Erythroblast (primary cell): Measurements from ENCODE around the gene NETO2.

Source experiments
- DNase-seq, 2 experiments: peaks; one replicate each; lab custom pipeline; 2025; lab: John Stamatoyannopoulos, UW
- GATA1 ChIP-seq: IDR thresholded peaks from 2 replicates; pipeline ENCODE4 v1.6.1; 2011; ENCODE audit warnings: low read depth, mild to moderate bottlenecking, control low read depth, low read length, moderate library complexity
- POLR2A ChIP-seq: IDR thresholded peaks from 2 replicates; pipeline ENCODE4 v1.6.1; 2011; ENCODE audit warnings: mild to moderate bottlenecking, low read length

Gene NETO2

DNA sequence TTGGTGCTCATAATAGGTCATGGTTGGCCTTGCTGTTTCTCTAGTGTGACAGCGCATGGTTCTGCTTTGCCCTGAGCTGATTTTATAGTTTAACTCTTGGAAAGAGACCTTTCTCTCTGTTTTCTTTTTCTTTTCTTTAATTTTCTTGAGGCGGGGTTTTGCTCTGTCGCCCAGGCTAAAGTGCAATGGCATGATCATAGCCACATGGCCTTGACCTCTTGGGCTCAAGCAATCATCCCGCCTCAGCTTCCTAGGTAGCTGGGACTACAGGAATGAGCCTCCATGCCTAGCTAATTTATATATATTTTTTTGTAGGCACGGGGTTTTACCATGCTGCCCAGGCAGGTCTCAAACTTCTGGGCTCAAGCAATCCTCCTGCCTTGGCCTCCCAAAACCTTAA lies 89.8 kb downstream of the NETO2 start:
- DNase-seq, result no peak
- TF ChIP-seq POLR2A (no peak), GATA1 (no peak)

DNA sequence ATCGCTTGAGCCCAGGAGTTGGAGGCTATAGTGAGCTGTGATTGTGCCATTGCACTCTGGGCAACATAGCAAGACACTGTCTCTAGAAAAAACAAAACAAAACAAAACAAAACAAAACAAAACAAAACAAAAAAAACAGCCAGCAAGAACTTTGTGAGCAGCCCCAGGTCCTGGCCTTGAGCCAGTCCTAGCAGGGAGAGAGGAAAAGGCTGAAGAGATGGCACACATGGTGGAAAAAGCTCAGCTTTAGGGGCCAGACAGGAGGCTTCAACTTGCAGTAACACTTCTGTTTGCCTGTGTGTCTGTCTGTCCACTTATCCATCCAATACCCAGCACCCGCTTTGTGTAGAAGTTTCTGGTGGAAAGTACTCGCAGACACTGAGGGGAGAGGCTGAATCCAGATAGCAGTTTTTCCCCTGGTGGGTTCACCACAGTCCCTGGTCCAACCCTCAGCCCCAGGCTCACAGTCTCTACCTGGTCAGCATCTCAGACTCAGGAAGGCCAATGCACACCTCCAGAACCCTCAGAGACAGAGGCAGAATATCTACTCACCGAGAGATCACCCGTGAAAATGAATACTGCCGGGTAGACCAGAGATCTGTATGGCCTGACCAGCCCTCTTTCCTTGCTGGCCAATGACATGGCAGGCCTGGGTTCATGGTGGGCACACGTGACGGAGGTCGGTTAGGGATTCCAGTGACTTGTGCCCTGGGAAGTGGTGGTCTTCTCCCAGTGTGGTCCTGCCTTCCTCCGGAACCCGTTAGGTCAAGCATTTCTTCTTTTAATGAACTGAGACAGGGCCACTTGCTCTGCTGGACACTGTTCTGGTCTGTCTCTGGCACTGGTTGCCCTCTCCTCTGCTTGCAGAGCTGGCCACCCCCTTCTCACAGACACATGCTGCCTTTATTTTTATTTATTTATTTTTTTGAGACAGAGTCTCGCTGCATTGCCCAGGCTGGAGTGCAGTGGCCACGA lies 90.8 kb downstream of the NETO2 start:
- no peak for TF ChIP-seq POLR2A
- TF ChIP-seq GATA1, result no peak
- no peak for DNase-seq

- DNase-seq, result no peak
- TF ChIP-seq POLR2A, result no peak
- no peak for TF ChIP-seq GATA1
Observed at GRCh38 chr16:47051031-47051430, 92.7 kb downstream of the NETO2 start.

DNA sequence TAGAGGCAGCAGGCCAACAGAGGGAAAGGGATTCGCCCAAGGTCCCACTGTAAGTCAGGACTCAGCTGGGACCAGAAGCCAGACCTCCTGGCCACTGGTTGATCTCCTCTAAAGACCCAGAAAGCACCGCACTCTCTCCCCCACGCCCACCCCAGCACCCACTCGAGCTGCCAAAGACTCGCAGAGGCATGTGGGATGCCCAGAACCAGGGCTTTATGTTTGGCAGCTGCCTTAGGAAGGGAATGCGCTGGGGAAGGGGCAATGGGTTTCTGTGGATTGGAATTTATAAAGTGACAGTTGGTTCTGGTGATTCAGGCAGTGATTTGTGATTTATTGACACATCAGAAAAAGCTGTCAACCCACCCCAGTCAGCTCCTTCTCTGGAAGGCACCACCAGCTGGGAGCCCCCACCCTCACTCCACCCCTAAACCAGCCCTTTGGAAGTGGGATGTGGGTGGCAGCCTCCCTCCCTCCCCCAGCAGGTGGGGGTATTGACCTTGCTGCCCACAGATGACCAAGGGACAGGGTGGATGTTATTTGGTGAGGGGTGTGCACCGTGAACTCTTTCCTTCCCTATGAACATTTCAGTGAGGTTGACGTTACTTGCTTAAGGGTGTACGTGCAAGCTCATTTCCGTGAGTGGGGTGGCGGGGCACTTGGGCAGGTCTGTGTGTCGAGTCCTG lies 93.7 kb downstream of the NETO2 start:
- TF ChIP-seq GATA1 (no peak), POLR2A (no peak)
- no peak for DNase-seq

DNA sequence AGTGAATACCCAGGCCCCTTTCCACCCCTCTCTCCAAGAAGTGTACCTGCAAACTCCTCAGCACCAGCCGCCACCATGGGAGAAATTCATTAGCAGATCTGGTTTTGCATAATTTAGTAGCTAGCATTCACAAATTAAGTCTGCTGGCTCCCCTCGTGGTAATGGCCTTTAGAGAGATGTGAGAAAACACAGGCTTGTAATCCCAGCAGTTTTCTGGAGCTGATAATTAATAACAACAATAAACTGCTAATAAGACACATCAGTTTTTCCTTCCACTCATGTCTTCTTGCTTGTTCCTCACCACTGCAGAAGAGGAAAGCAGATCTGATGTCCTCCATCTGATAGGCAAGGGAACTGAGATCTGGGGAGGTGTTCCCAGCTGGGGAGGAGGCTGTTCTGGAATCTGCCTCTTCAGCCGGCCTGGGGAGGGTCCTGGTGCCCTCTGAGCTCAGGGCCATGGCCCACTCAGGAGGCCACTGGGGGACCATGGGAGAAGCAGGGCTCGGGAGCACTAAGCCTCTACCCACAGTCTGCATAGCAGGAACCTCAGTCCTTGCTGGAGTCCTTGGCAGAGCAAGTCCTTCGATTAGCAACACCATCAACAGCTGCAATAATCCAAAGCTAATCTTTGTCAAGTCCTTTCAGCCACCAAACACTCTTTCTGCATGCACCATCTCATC lies 96.1 kb downstream of the NETO2 start:
- DNase-seq, result no peak
- no peak for TF ChIP-seq GATA1
- TF ChIP-seq POLR2A, result no peak

GRCh38 chr16:47046726-47047523 lies 96.8 kb downstream of the NETO2 start:
- TF ChIP-seq POLR2A (no peak), GATA1 (no peak)
- no peak for DNase-seq

DNA sequence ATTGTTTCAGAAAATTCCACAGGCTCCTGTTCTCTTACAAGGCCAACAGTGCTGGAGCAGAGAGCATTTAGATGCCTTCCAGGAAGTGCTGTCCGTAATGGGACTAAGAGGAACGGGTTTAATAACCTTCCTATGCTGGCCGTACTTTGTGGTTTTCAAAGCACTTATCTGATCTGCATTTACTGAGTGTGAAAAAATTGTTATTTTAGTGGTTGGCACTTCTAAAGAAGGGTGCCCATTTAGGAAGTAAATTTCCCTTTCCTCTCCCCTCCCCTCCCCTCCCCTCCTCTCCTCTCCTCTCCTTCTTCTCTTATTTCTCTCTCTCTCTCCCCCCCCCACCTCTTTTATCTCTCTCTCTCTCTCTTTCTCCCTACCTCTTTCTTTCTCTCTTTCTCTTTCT lies 98.3 kb downstream of the NETO2 start:
- TF ChIP-seq GATA1, result no peak
- no peak for TF ChIP-seq POLR2A
- DNase-seq, result no peak

DNA sequence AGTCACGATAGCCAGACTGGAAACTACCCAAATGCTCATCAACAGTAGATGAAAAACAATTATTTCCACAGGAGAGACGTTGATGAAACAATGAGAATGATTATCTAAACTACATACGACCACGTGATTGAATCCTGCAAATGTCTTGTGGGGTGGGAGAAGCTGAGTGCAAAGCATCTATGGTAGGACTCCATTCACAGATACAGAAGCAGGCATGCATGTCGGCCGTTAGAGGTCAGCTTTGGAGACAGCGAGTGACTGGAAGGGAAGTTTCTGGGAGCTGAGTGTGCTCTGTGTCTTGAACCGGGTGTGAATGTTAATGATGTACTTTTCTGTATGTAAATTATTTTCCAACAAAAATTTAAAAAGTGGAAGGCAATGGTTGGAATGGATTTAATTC lies 98.7 kb downstream of the NETO2 start:
- TF ChIP-seq GATA1, result no peak
- TF ChIP-seq POLR2A, result no peak
- DNase-seq, result no peak

DNA sequence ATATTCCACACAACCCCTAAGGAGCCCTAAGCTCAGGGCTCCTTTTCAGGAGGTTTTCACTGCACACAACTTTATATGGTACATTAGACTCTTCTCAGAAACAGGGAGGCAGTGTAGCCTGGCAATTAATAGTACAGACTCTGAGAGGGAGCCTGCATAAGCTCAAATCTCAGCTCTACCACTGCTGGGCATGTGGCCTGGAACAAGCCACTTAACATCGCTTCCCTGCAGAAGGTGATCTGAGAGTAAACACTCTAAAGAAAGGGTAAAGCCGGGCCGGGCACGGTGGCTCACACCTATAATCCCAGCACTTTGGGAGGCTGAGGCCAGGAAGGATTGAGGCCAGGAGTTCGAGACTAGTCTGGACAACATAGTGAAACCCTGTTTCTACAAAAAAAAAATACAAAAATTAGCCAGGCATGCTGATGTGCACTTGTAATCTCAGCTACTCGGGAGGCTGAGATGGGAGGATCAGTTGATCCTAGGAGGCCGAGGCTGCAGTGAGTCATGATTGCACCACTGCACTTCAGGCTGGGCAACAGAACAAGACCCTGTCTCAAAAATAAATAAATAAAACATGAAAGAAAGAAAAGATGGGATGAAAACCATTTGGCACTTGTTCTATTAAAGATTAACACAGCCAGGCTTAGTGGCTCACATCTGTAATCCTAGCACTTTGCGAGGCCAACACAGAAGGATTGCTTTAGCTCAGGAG lies 99.6 kb downstream of the NETO2 start:
- no peak for TF ChIP-seq GATA1
- TF ChIP-seq POLR2A, result no peak
- no peak for DNase-seq

DNA sequence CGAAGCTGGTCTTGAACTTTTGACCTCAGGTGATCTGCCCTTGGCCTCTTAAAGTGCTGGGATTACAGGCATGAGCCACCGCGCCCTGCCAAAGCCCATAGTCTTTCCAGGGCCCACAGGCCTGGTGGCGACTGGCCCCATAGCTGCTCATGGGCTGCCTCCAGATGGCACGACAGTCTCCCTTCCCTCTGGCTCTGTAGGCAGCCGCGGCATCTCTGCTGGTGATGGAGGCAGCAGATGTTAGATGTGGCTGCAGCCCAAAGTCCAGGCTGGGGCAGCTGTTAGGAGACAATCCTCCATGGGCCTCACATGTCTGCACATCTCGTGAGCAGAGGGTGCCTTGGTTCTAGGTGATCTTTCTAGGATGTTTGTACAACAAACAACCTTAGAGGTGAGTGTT lies 100.5 kb downstream of the NETO2 start:
- no peak for DNase-seq
- TF ChIP-seq POLR2A, result no peak
- no peak for TF ChIP-seq GATA1

DNA sequence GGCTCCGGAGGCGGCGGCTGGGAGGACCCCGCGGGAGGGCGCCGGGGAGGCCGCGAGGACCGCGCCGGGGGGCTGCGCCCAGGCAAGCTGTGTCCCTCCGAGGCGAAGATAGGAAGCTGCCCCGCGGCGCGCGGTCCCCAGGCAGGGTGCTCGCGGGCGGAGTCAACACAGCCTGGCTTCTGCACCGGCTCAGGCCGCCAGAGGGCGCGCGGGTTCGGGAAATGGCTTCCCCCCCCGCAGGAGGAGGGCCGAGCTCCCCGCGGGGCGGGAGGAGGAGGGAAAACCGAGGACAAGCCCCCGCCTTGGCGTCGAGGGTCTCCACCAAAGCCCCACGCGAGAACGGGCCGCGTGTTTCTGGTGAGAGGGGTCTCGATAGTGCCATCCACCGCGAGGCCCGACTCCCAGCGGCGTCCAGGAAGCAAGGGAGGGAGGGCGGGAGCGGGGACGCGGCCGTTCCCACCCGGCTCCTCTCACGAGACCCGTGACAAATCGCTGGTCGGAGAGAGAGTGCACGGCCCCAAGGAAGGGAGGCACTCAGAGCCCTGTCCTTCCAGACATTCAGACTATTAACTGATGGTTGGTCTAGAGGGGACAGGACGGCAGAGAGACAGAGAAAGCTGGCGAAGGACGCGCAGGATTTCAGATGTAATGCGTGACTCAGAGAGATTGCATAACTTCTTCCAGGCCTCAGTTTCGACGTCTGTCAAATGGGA lies 105.8 kb downstream of the NETO2 start:
- peak; percentile 75 to 86 for DNase-seq
- no peak for TF ChIP-seq GATA1
- no peak for TF ChIP-seq POLR2A

- TF ChIP-seq POLR2A (no peak), GATA1 (no peak)
- DNase-seq, result peak; percentile 23 to 28
Observed at GRCh38 chr16:47037396-47037745, 106.4 kb downstream of the NETO2 start.
